Activated effector memory CD4-positive, alpha-beta T cell treated with Interleukin-2 at 50 U/mL for 16 hours (primary cell): Measurements from ENCODE around the gene NLGN2.

Source experiments
- DNase-seq: peaks from one replicate; pipeline ENCODE4 v3.0.0-alpha.2; 2020

Gene NLGN2

GRCh38 chr17:7437950-7438614 is 30.4 kb downstream of the NLGN2 start:
- DNase-seq, result peak; percentile 23

- no peak for DNase-seq
Measured at GRCh38 chr17:7438656-7439460, 31.2 kb downstream of the NLGN2 start.

GRCh38 chr17:7439462-7440112 is 31.9 kb downstream of the NLGN2 start, which contains the start of gene FGF11:
TSS of gene FGF11 (plus strand) at chr17:7439512. CDS start at chr17:7439621, 109 bp downstream.
- no peak for DNase-seq

- no peak for DNase-seq
Measured at GRCh38 chr17:7440113-7440833, 32.6 kb downstream of the NLGN2 start.

GRCh38 chr17:7440834-7441195 is 33.2 kb downstream of the NLGN2 start:
- no peak for DNase-seq

- DNase-seq, result no peak
Measured at GRCh38 chr17:7441266-7441665, 33.6 kb downstream of the NLGN2 start.

- no peak for DNase-seq
Measured at GRCh38 chr17:7442142-7442541, 34.5 kb downstream of the NLGN2 start.

- no peak for DNase-seq
Measured at GRCh38 chr17:7443499-7444485, 36.1 kb downstream of the NLGN2 start.

GRCh38 chr17:7444682-7445618 is 37.3 kb downstream of the NLGN2 start, which contains the start of gene CHRNB1:
TSS of gene CHRNB1 (plus strand) at chr17:7445061. CDS start at chr17:7445128, 67 bp downstream.
- no peak for DNase-seq

- peak; percentile 19 for DNase-seq
Measured at GRCh38 chr17:7445619-7445968, 37.9 kb downstream of the NLGN2 start.

GRCh38 chr17:7448461-7448860 is 40.8 kb downstream of the NLGN2 start:
- no peak for DNase-seq

GRCh38 chr17:7459961-7460545 is 52.4 kb downstream of the NLGN2 start:
- no peak for DNase-seq

GRCh38 chr17:7460850-7461660 is 53.4 kb downstream of the NLGN2 start:
- no peak for DNase-seq

GRCh38 chr17:7462474-7463371 is 55.1 kb downstream of the NLGN2 start:
- DNase-seq, result no peak

GRCh38 chr17:7463372-7463846 is 55.8 kb downstream of the NLGN2 start:
- DNase-seq, result no peak

- DNase-seq, result no peak
Measured at GRCh38 chr17:7464081-7464480, 56.4 kb downstream of the NLGN2 start.

- DNase-seq, result no peak
Measured at GRCh38 chr17:7465597-7466275, 58.1 kb downstream of the NLGN2 start.

GRCh38 chr17:7466318-7466638 is 58.6 kb downstream of the NLGN2 start:
- no peak for DNase-seq
